H1 (cell line): ENCODE results near the gene FCF1. TPM values are rescaled to one million over a fixed set of nuclear protein-coding genes. Genes with fewer than 3 reads are reported as not detected.

Experiments used
- CTCF ChIA-PET: fragments of 300-600 bp; sonication (Branson Sonifier 250); formaldehyde crosslinking; loops from one replicate; lab custom pipeline; 2021; ENCODE audit not compliant: partially characterized antibody; lab: Charles Lee
- POLR2A ChIA-PET: fragments of 300-600 bp; sonication (Branson Sonifier 250); formaldehyde crosslinking; loops from one replicate; lab custom pipeline; 2021; ENCODE audit warnings: inconsistent platforms; ENCODE audit not compliant: partially characterized antibody; lab: Charles Lee
- DNase-seq, 2 experiments: peaks; one replicate each; pipeline versions ENCODE4 v3.0.0 to v3.0.0-alpha.2; 2010 to 2022; ENCODE audit warnings: low spot score in 2 of 2, low read depth in 1 of 2, mixed read lengths in 1 of 2
- FAIRE-seq: peaks from 2 replicates; lab custom pipeline; 2011; peaks lifted over from hg19 to GRCh38; lab: Jason Lieb, UNC
- H2AFZ ChIP-seq: 2 replicates; pipeline ENCODE4 v1.8.1; 2012; ENCODE audit warnings: low read length, inconsistent platforms
- H2AK5ac ChIP-seq: 2 replicates; pipeline ENCODE4 v1.6.1; 2013; ENCODE audit warnings: low read depth, low read length
- H2BK120ac ChIP-seq: replicated peaks from 2 replicates; pipeline ENCODE3; 2013; ENCODE audit warnings: low read depth, low read length, inconsistent platforms
- H2BK12ac ChIP-seq: 2 replicates; pipeline ENCODE4 v1.6.1; 2013; ENCODE audit warnings: low read depth, low read length
- H2BK15ac ChIP-seq: 2 replicates; pipeline ENCODE4 v1.6.1; 2013; ENCODE audit warnings: low read length
- H2BK20ac ChIP-seq: 2 replicates; pipeline ENCODE4 v1.6.1; 2013; ENCODE audit warnings: low read length
- H2BK5ac ChIP-seq: 2 replicates; pipeline ENCODE4 v1.6.1; 2013; ENCODE audit warnings: low read depth, low read length
- H3K14ac ChIP-seq: 2 replicates; pipeline ENCODE4 v1.6.1; 2013; ENCODE audit warnings: inconsistent platforms; ENCODE audit not compliant: insufficient read length
- H3K18ac ChIP-seq: 2 replicates; pipeline ENCODE4 v1.6.1; 2013; ENCODE audit warnings: low read length; ENCODE audit errors: extremely low read depth
- H3K23ac ChIP-seq: 2 replicates; pipeline ENCODE4 v1.6.1; 2013; ENCODE audit warnings: inconsistent platforms; ENCODE audit not compliant: insufficient read length
- H3K23me2 ChIP-seq: 2 replicates; pipeline ENCODE4 v1.6.1; 2013; ENCODE audit warnings: low read depth, low read length
- H3K27ac ChIP-seq: 2 replicates; pipeline ENCODE4 v1.6.1; 2011; ENCODE audit warnings: low read depth, low read length, inconsistent platforms
- H3K27me3 ChIP-seq, 4 experiments: replicated peaks in 1 of 4; 1 replicate in 1 of 4; 2 replicates in 3 of 4; pipeline versions ENCODE4 v1.6.1 to v1.8.1; 2011 to 2013; ENCODE audit warnings: low read length in 3 of 4, mild to moderate bottlenecking in 3 of 4, inconsistent platforms in 2 of 4, mixed read lengths in 2 of 4, moderate library complexity in 1 of 4; ENCODE audit not compliant: control insufficient read depth in 3 of 4, insufficient read depth in 3 of 4; ENCODE audit errors: extremely low read depth in 1 of 4
- H3K36me3 ChIP-seq, 4 experiments: 2 replicates each; pipeline versions ENCODE4 v1.6.1 to v1.8.1; 2011 to 2013; ENCODE audit warnings: mild to moderate bottlenecking in 4 of 4, low read length in 3 of 4, moderate library complexity in 2 of 4, control low read depth in 1 of 4, inconsistent platforms in 1 of 4; ENCODE audit not compliant: insufficient read depth in 4 of 4, control insufficient read depth in 2 of 4
- H3K4ac ChIP-seq: replicated peaks from 2 replicates; pipeline ENCODE3; 2013; ENCODE audit warnings: low read length, low read depth, mixed read lengths, inconsistent platforms; ENCODE audit not compliant: insufficient read length
- H3K4me1 ChIP-seq, 4 experiments: replicated peaks in 1 of 4; 1 replicate in 1 of 4; 2 replicates in 3 of 4; pipeline versions ENCODE4 v1.6.1 to v1.8.1; 2011 to 2013; ENCODE audit warnings: low read length in 3 of 4, inconsistent platforms in 2 of 4, mixed read lengths in 1 of 4; ENCODE audit not compliant: insufficient read depth in 4 of 4, control insufficient read depth in 3 of 4
- H3K4me2 ChIP-seq, 2 experiments: 2 replicates each; pipeline versions ENCODE4 v1.6.1 to v1.8.1; 2011 to 2013; ENCODE audit warnings: low read depth in 2 of 2, low read length in 2 of 2, control low read depth in 1 of 2, inconsistent platforms in 1 of 2, mild to moderate bottlenecking in 1 of 2; ENCODE audit not compliant: insufficient read depth in 1 of 2
- H3K4me3 ChIP-seq, 4 experiments: fragments of 200-600, 300-600 bp in 1 of 4; sonication (generic), shearing (Covaris generic), sonication (Bioruptor Twin) in 1 of 4; 2 replicates each; pipeline versions ENCODE4 v1.5.1 to v1.8.1; 2011 to 2016; ENCODE audit warnings: low read length in 4 of 4, low read depth in 3 of 4, control low read depth in 2 of 4, inconsistent platforms in 2 of 4, mild to moderate bottlenecking in 2 of 4, mixed read lengths in 1 of 4, moderate library complexity in 1 of 4; ENCODE audit not compliant: insufficient read depth in 2 of 4; ENCODE audit errors: extremely low read depth in 1 of 4
- H3K56ac ChIP-seq: replicated peaks from 2 replicates; pipeline ENCODE3; 2013; ENCODE audit warnings: low read depth, mild to moderate bottlenecking, mixed read lengths, low read length, inconsistent platforms; ENCODE audit not compliant: insufficient read length
- H3K79me1 ChIP-seq: 2 replicates; pipeline ENCODE4 v1.6.1; 2013; ENCODE audit warnings: low read depth, low read length, control low read depth
- H3K79me2 ChIP-seq, 2 experiments: 2 replicates each; pipeline versions ENCODE4 v1.6.1 to v1.8.1; 2012 to 2013; ENCODE audit warnings: low read length in 2 of 2, mild to moderate bottlenecking in 2 of 2, inconsistent platforms in 1 of 2; ENCODE audit not compliant: insufficient read depth in 2 of 2, control insufficient read depth in 1 of 2
- H3K9ac ChIP-seq, 4 experiments: replicated peaks in 1 of 4; 1 replicate in 1 of 4; 2 replicates in 3 of 4; pipeline versions ENCODE4 v1.6.1 to v1.8.1; 2011 to 2013; ENCODE audit warnings: low read depth in 3 of 4, low read length in 3 of 4, control low read depth in 2 of 4, mild to moderate bottlenecking in 2 of 4, moderate library complexity in 2 of 4, inconsistent platforms in 1 of 4; ENCODE audit errors: extremely low read depth in 1 of 4
- H3K9me3 ChIP-seq, 2 experiments: 2 replicates each; pipeline versions ENCODE4 v1.6.1 to v1.8.1; 2012 to 2013; ENCODE audit warnings: mild to moderate bottlenecking in 2 of 2, moderate library complexity in 2 of 2, control low read depth in 1 of 2, inconsistent platforms in 1 of 2, low read depth in 1 of 2, low read length in 1 of 2, mixed read lengths in 1 of 2; ENCODE audit not compliant: insufficient read depth in 2 of 2
- H4K20me1 ChIP-seq, 2 experiments: replicated peaks in 1 of 2; 2 replicates each; pipeline versions ENCODE3 to v1.8.1; 2011 to 2013; ENCODE audit warnings: inconsistent platforms in 2 of 2, low read length in 2 of 2, mild to moderate bottlenecking in 1 of 2; ENCODE audit not compliant: insufficient read depth in 2 of 2, control insufficient read depth in 1 of 2
- H4K5ac ChIP-seq: 2 replicates; pipeline ENCODE4 v1.6.1; 2013; ENCODE audit warnings: low read length, low read depth, mixed read lengths, inconsistent platforms; ENCODE audit not compliant: insufficient read length
- H4K8ac ChIP-seq: 2 replicates; pipeline ENCODE4 v1.8.0; 2013; ENCODE audit warnings: mild to moderate bottlenecking, moderate library complexity, low read length, inconsistent platforms; ENCODE audit not compliant: insufficient read depth; ENCODE audit errors: extremely low read depth
- H4K91ac ChIP-seq: replicated peaks from 2 replicates; pipeline ENCODE3; 2013; ENCODE audit warnings: low read length, mixed read lengths, inconsistent platforms; ENCODE audit not compliant: insufficient read length
- CEBPB ChIP-seq: IDR thresholded peaks from 2 replicates; pipeline ENCODE4 v1.6.1; 2012; ENCODE audit warnings: low read depth, low read length
- CTBP2 ChIP-seq: IDR thresholded peaks from 2 replicates; pipeline ENCODE4 v1.7.0; 2011; ENCODE audit warnings: borderline replicate concordance, mild to moderate bottlenecking, moderate library complexity, mixed read lengths, low read length; ENCODE audit not compliant: insufficient read depth, insufficient read length
- EP300 ChIP-seq, 2 experiments: IDR thresholded peaks; 1 replicate in 1 of 2; 2 replicates in 1 of 2; pipeline ENCODE4 v1.6.1; 2011 to 2012; ENCODE audit warnings: low read depth in 2 of 2, low read length in 2 of 2, mild to moderate bottlenecking in 2 of 2, borderline replicate concordance in 1 of 2, inconsistent platforms in 1 of 2, moderate library complexity in 1 of 2
- KDM1A ChIP-seq: fragments of 200-600, 300-600 bp; sonication (generic); IDR thresholded peaks from 2 replicates; pipeline ENCODE4 v1.7.1; 2016; ENCODE audit warnings: mild to moderate bottlenecking, low read length, borderline replicate concordance
- KDM5A ChIP-seq: fragments of 200-600 bp; IDR thresholded peaks from 2 replicates; pipeline ENCODE4 v1.7.1; 2012; ENCODE audit warnings: mild to moderate bottlenecking, low read length, inconsistent platforms, mixed read lengths
- MAFK ChIP-seq: IDR thresholded peaks from 2 replicates; pipeline ENCODE4 v1.6.1; 2012; ENCODE audit warnings: low read depth, mild to moderate bottlenecking, improper control_type of control experiment, low read length
- MAX ChIP-seq: IDR thresholded peaks from 2 replicates; pipeline ENCODE4 v1.6.1; 2012; ENCODE audit warnings: inconsistent platforms
- NRF1 ChIP-seq: IDR thresholded peaks from 2 replicates; pipeline ENCODE4 v1.6.1; 2011; ENCODE audit warnings: mild to moderate bottlenecking, low read depth, low read length, improper control_type of control experiment
- POU5F1 ChIP-seq: IDR thresholded peaks from 2 replicates; pipeline ENCODE4 v1.6.1; 2011; ENCODE audit warnings: low read depth, mild to moderate bottlenecking, low read length, moderate library complexity
- RXRA ChIP-seq: IDR thresholded peaks from 2 replicates; pipeline ENCODE4 v1.6.1; 2011; ENCODE audit warnings: low read depth, mild to moderate bottlenecking, low read length, moderate library complexity; ENCODE audit not compliant: insufficient read depth
- SAP30 ChIP-seq: fragments of 300-600 bp; sonication (generic); IDR thresholded peaks from 2 replicates; pipeline ENCODE4 v1.7.1; 2012; ENCODE audit warnings: low read length, moderate library complexity, mild to moderate bottlenecking, inconsistent platforms; ENCODE audit not compliant: insufficient read depth, insufficient replicate concordance
- TAF7 ChIP-seq: optimal IDR thresholded peaks from 2 replicates; pipeline ENCODE3; 2011; ENCODE audit warnings: low read depth, mild to moderate bottlenecking, inconsistent platforms, low read length, moderate library complexity, borderline replicate concordance
- TBP ChIP-seq: IDR thresholded peaks from 2 replicates; pipeline ENCODE4 v1.6.1; 2011; ENCODE audit warnings: low read depth, low read length, improper control_type of control experiment
- WGBS, 2 experiments: shearing (Covaris generic) in 1 of 2; methylation state at CpG; one replicate each; pipeline versions ENCODE4 v1.1.6 to v1.1.7; 2013 to 2015; ENCODE audit warnings: low lambda C conversion rate in 2 of 2, mixed read lengths in 2 of 2, inconsistent platforms in 1 of 2, low coverage in 1 of 2, missing lambda C conversion rate in 1 of 2; ENCODE audit not compliant: insufficient replicate concordance in 2 of 2, insufficient coverage in 1 of 2, insufficient read length in 1 of 2; ENCODE audit errors: extremely low coverage in 1 of 2, missing lambda C conversion rate in 1 of 2; 5-methylcytosine and 5-hydroxymethylcytosine counted together
- polyA plus RNA-seq, 7 experiments: library from polyadenylated mRNA; depleted of rRNA in 3 of 7; stranded (reverse) in 5 of 7; unstranded in 2 of 7; fragments of >200 nt in 5 of 7; fragments of 200-250 nt in 2 of 7; gene quantifications; 1 replicate in 5 of 7; 2 replicates in 1 of 7; 4 replicates in 1 of 7; pipeline versions ENCODE4 v1.2.1 to v1.2.3, GENCODE V29; 2011 to 2013; ENCODE audit warnings: missing spikeins in 2 of 7, mixed read lengths in 2 of 7
- total RNA-seq: library from RNA; stranded (reverse); fragmentation: NEBNext Ultra II Directional; extraction: Animal tissue kit (Norgen Biotek cat#: 25700); gene quantifications from 2 replicates; pipeline ENCODE4 v1.2.1, GENCODE V29; 2021

The FCF1 gene
- total and polyA plus RNA-seq, 2 of the 8 experiments (the other 6 are each of a cell fraction or from before 2014, with no cell fraction given): 48.1 to 84.3 TPM

- no peak overlapping the region for H2BK12ac ChIP-seq
- H3K14ac ChIP-seq: no peak overlapping the region
- H3K4me1 ChIP-seq: no peaks in the 10 kb centered on the region
- no peak for FAIRE-seq
- no peak overlapping the region for H3K18ac ChIP-seq
- H2BK20ac ChIP-seq: no peak overlapping the region
- peaks cover 16 to 71% (median 48%) of the 10 kb centered on the region in 4 experiments for H3K36me3 ChIP-seq
- H3K4me3 ChIP-seq: no peak overlapping the region
- WGBS, 2 experiments: 88% methylated on average over 4 of the region's 4 CpGs; no CpG with 5 or more reads in 1 of the 2 experiments
- no peak overlapping the region for H2BK120ac ChIP-seq
- no peaks in the 10 kb centered on the region for H3K9me3 ChIP-seq
- no peak overlapping the region for H2BK15ac ChIP-seq
- H2AFZ ChIP-seq: no peak overlapping the region
- H3K23me2 ChIP-seq: no peaks in the 10 kb centered on the region
- H3K79me2 ChIP-seq: no peaks in the 10 kb centered on the region
- H4K8ac ChIP-seq: no peak overlapping the region
- H3K56ac ChIP-seq: no peak overlapping the region
- no peak overlapping the region for H4K5ac ChIP-seq
- no peaks in the 10 kb centered on the region for H4K20me1 ChIP-seq
- DNase-seq: no peak
- no peak overlapping the region for H3K4me2 ChIP-seq
- no peak overlapping the region for H2BK5ac ChIP-seq
- no peak overlapping the region for H3K27ac ChIP-seq
- no peaks in the 10 kb centered on the region for H3K79me1 ChIP-seq
- H3K23ac ChIP-seq: no peak overlapping the region
- no peak overlapping the region for H3K4ac ChIP-seq
- no peaks in the 10 kb centered on the region for H3K27me3 ChIP-seq
- no peak overlapping the region for H3K9ac ChIP-seq
- ChIA-PET POLR2A (no interaction called here), CTCF (interaction anchor here (1.2 kb wide), 2 partner anchors 8 to 63 kb away, joined by 3 read pairs; no protein-coding TSS in a partner anchor)
- no peak overlapping the region for H4K91ac ChIP-seq
- H2AK5ac ChIP-seq: no peak overlapping the region
- TF ChIP-seq MAFK: no peak
- no peak for TF ChIP-seq EP300 (IDR thresholded peaks at IDR 0.05; ENCODE audit: borderline replicate concordance in 1 of 2, low read depth in 2 of 2, low read length in 2 of 2)
- no peak for TF ChIP-seq CEBPB
- TF ChIP-seq RXRA: no peak
- no peak for TF ChIP-seq KDM1A
- TF ChIP-seq TBP: no peak
- TF ChIP-seq NRF1: no peak
- no peak for TF ChIP-seq SAP30
- no peak for TF ChIP-seq TAF7
- TF ChIP-seq POU5F1: no peak
- no peak for TF ChIP-seq KDM5A
- TF ChIP-seq MAX: no peak
- no peak for TF ChIP-seq CTBP2
Measured at GRCh38 chr14:74671789-74672188, 41.2 kb upstream of the FCF1 start.
